ENCODE results near the gene ZDHHC19.
"Not testable (repeated sequence)": the region's sequence is repeated elsewhere in the genome, so short reads cannot be mapped to it uniquely, and the experiment has no call there.

Gene ZDHHC19

DNA sequence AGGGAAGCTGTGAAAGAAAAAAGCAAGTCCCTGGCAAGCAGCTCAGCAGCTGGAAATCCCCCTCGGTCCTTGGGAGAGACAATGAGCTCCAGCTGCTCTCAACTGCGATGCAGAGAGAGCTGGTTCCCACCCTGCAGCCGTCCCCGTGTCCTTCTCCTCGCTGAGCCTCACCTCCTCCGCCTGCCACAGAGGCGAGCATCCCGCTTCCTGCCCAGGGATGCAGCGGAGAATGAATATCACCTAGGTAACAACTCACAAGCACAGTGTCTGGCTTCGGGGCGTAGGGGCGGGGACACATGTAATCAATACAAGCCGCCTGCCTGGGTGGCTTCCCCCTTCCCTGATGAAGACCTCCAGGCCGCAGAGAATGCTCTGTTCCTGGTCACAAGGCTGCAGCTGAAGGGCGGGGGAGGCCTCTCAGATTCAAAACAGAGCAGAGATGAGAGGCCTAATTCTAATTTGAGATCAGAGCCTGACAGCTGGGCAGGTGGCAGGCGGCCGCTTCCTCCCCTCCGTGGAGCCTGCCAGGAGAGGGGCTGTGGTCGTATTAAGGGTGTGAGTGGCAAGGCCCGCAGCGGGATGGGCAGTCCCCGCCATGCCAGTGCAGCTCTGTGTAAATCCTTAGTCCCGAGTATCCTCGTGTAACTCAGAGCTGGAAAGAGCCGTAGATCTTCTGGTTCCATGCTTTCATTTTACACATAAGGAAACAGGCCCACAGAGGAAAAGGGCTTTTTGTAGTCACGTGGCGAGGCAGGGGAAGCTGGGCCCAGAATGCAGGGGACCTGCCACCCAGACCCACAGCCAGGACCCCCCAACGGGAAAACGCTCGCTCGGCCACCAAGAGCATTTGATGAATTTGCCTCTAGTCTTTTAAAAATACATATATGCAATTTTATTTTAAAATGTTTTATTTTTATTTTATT is 24.3 kb downstream of the ZDHHC19 start:
- H3K4me3 ChIP-seq (ENCODE audit: low read length): no peak overlapping the region
- no peak for DNase-seq (ENCODE audit: low read depth, low spot score)

DNA sequence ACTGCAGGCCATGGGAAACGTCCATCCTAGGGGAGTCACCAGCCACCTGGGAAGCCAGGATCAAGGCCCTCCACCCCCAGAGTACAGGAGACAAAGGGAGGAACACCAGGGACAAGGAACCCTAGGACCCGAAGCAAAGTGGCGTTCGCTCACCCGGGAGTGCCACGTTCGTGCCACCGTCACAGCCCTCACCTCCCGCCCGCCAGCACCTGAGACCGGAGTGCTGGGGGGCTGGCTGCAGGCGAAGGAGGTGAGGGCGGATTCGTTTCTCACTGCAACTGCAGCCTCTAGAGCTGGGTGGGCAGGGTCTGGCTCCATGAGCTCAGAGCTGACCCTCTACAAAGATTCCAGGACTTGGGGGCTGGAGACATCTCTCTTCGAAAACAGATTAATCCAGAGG is 26.3 kb downstream of the ZDHHC19 start:
- H3K4me3 ChIP-seq (ENCODE audit: low read length): no peak overlapping the region
- DNase-seq (ENCODE audit: low read depth, low spot score): no peak

- not testable (repeated sequence) for H3K4me3 ChIP-seq (ENCODE audit: low read length); DNase-seq (ENCODE audit: low read depth, low spot score)
Observed at GRCh38 chr3:196184169-196184432, 27.1 kb downstream of the ZDHHC19 start.

DNA sequence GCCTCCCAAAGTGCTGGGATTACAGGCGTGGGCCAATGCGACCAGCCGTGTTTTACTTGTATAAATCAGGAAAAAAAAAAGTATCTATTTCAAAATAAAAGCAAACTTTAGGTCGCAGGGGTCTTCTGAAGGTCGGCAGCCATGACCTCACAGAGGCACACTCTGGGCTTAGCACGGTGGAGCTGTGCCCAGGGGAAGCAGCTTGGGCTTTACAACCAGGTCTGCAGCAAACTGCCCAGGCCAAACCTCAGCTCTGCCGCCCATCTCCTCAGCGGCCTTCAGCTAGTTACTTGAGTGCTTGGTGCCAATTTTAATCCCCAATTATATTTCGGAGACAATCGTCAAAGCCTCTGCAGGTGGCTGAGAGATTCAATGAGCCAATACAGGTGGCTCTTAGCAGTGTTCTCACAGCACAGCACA is 30.1 kb downstream of the ZDHHC19 start:
- DNase-seq (ENCODE audit: low read depth, low spot score): peak; percentile 53

GRCh38 chr3:196180346-196180745 is 30.9 kb downstream of the ZDHHC19 start:
- H3K4me3 ChIP-seq (ENCODE audit: low read length): peak overlapping the region; percentile 42
- DNase-seq (ENCODE audit: low read depth, low spot score): no peak

More for the DNA sequence above, 30.1 kb downstream of the ZDHHC19 start:
- H3K4me3 ChIP-seq (ENCODE audit: low read length): no peak overlapping the region

GRCh38 chr3:196179380-196180308 is 31.6 kb downstream of the ZDHHC19 start:
- DNase-seq (ENCODE audit: low read depth, low spot score): peak; percentile 93
- peak overlapping the region; percentile 42 for H3K4me3 ChIP-seq (ENCODE audit: low read length)

- peak overlapping the region; percentile 42; the same call in 1 of the 2 replicates for H3K4me3 ChIP-seq (ENCODE audit: low read length)
Observed at GRCh38 chr3:196178993-196179379, 32.2 kb downstream of the ZDHHC19 start.

DNA sequence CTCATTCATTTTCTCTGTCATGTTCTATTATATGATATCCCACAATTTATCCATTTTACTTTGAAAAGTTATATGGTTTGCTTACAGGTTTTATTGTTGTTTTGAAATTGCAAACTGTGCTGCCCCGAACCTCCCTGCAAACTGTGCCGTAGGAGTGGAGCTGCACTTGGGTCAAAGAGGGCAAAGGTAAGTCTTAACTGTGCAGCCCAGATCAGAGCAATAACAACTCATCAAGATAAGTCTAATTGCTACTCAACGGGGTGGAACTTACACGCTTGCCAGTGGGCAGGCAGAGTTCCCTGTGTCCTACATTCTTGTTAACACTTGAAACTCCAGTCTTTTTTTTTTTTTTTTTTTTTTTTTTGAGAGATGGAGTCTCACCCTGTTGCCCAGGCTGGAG is 33.2 kb downstream of the ZDHHC19 start:
- DNase-seq (ENCODE audit: low read depth, low spot score): no peak
- H3K4me3 ChIP-seq (ENCODE audit: low read length): no peak overlapping the region

More at GRCh38 chr3:196178993-196179379, 32.2 kb downstream of the ZDHHC19 start:
- DNase-seq (ENCODE audit: low read depth, low spot score): no peak

- H3K4me3 ChIP-seq (ENCODE audit: low read length): no peak overlapping the region
- DNase-seq (ENCODE audit: low read depth, low spot score): no peak
Observed at GRCh38 chr3:196177567-196177966, 33.6 kb downstream of the ZDHHC19 start.

DNA sequence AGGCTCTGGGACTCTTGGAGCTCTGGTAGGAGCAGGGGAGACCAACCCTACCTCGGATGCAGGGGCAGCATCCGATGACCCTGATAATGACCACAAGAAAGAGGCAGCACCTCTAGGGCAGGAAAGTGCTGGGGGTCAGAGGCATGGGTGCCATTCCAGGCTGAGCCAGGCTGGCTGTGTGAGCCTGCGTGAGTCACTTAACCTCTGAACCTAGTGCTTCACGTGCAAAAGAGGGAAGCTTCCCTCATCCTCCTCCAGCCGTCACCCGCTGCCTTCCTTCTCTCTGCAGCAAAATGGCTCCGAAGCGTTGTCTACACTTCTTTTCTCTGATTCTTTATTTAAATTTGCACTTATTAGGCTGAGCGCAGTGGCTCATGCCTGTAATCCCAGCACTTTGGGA is 35.5 kb downstream of the ZDHHC19 start:
- H3K4me3 ChIP-seq (ENCODE audit: low read length): no peak overlapping the region
- no peak for DNase-seq (ENCODE audit: low read depth, low spot score)

DNA sequence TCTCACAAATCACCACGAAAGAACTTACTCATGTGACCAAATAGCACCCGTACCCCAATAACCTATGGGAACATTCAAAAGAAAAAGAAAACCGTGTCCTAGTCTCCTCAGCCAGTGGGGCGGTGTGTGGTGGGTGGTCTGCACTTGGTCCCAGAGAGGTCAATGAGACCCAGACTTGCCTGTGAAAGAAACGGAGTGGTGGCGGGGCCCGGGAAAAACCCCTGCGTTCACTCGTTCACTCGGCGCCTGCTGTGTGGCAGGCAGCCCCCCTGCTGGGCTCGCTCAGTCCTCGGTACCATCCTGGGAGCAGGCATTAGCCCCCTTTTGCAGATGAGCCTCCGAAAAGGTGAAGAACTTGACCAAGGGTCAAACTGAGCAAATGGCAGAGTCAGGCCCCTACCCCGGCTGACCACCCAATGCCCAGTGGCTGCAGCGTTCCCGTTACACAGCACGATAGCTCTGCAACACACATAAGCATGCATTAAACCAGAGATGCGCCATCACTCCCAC is 36.0 kb downstream of the ZDHHC19 start:
- DNase-seq (ENCODE audit: low read depth, low spot score): no peak
- no peak overlapping the region for H3K4me3 ChIP-seq (ENCODE audit: low read length)

DNA sequence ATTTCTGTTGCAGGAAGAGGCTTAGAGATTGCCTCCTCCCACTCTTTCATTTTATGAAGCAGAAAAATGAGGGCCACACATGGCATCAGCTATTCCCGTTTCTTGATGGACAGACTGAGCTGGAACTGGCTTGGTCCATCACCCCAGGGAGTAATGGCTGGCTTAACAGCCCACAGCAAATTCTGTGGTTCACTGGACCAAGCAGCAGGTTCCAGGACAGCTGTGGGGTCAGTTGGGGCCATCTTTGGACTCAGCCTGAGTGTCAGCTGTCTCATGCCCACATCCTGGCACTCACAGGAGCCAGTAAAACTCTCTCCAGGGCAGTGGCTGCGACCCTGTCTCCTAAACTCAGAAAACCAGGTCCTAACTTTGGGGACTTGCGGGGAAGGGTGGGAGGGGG is 36.5 kb downstream of the ZDHHC19 start:
- no peak for DNase-seq (ENCODE audit: low read depth, low spot score)
- H3K4me3 ChIP-seq (ENCODE audit: low read length): no peak overlapping the region

DNA sequence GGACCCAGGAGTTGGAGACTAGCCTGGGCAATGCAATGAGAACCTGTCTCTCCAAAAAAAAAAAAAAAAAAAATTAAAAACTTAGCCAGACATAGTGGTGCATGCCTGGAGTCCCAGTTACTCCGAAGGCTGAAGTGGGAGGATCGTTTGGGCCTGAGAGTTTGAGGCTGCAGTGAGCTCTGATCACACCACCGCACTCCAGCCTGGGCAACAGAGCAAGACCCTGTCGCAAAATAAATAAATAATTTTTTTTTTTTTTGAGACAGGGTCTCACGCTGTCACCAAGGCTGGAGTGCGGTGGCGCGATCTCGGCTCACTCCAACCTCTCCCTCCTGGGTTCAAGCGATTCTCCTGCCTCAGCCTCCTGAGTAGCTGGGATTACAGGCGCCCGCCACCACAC is 40.9 kb downstream of the ZDHHC19 start:
- not testable (repeated sequence) for DNase-seq (ENCODE audit: low read depth, low spot score); H3K4me3 ChIP-seq (ENCODE audit: low read length)

GRCh38 chr3:196169836-196170240 is 41.4 kb downstream of the ZDHHC19 start:
- H3K4me3 ChIP-seq (ENCODE audit: low read length): no peak overlapping the region
- no peak for DNase-seq (ENCODE audit: low read depth, low spot score)

DNA sequence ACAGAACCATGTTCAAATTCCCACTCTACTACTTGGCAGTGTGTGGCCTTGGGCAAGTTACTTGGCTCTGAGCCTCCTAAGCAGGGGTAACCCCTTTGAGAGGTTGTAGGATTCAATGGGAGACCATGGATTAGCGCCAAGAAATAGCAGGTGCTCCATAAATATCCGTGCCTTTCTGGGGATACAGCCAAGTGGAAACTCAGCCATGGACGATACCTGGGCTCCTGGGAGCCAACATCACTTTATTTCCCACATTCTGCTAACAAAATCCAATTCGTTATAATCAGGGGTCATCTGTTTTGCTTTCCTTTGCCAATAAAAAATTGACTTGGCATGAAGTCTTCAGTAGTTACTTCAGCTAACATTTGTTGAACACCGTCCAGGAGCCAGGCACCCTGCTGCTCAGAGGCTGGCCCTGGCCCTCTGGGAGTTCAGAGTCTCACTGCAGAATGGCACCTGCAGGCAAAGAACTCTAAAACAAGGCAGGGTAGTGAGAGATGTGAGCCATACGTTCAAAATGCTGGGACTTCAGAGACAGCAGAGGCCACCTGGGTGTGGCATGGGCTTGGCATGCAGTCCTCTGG is 42.3 kb downstream of the ZDHHC19 start:
- no peak for DNase-seq (ENCODE audit: low read depth, low spot score)
- H3K4me3 ChIP-seq (ENCODE audit: low read length): no peak overlapping the region

DNA sequence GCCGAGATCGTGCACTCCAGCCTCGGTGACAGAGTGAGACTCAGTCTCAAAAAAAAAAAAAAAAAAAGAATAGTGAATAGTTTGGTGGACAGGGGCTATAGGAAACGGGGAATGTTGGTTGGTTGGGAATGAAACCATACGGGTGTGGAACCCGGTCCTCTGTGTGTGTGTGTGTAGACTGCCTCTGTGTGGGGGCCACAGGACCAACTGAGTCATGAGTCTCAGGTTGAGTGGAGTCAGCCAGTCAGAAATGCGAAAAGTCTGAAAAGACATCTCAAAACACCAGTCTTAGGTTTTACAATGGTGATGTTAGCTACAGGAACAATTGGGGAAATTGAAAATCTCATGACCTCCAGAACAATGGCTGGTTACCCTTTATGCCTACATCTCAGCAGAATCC is 44.5 kb downstream of the ZDHHC19 start:
- H3K4me3 ChIP-seq (ENCODE audit: low read length): no peak overlapping the region
- no peak for DNase-seq (ENCODE audit: low read depth, low spot score)

DNA sequence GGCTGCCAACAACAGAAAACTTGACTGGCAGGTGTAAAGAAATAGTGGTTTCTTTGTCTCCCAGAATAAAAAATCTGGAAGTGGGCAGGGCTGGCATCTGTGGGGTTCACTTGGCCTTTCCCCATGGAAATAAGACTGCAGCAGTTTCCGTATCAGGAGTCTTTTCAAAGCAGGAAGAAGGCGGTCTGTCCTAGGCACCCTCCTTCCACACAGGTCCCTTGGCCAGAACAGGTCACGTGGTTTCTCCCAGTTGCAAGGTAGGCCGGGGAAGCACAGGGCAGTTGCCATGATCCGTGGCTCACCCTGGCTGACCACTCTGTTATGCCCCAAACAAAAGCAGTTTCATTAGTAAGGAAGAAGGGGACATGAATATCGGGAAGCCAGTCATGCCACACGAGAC is 45.4 kb downstream of the ZDHHC19 start:
- DNase-seq (ENCODE audit: low read depth, low spot score): no peak
- H3K4me3 ChIP-seq (ENCODE audit: low read length): no peak overlapping the region

DNA sequence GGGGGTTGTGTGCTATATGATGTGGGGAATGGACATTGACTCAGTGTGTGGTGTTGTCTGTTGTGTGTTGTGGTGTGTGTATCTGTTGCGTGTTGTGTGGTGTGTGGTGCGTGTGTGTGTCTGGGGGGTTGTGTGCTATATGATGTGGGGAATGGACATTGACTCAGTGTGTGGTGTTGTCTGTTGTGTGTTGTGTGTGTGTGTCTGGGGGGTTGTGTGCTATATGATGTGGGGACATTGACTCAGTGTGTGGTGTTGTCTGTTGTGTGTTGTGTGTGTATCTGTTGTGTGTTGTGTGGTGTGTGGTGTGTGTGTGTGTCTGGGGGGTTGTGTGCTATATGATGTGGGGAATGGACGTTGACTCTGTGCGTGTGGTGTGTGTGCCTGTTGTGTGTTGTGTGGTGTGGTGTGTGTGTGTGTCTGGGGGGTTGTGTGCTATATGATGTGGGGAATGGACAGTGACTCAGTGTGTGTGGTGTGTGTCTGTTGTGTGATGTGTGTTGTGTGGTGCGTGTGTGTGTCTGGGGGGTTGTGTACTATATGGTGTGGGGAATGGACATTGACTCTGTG is 46.1 kb downstream of the ZDHHC19 start:
- H3K4me3 ChIP-seq (ENCODE audit: low read length); DNase-seq (ENCODE audit: low read depth, low spot score): not testable (repeated sequence)

DNA sequence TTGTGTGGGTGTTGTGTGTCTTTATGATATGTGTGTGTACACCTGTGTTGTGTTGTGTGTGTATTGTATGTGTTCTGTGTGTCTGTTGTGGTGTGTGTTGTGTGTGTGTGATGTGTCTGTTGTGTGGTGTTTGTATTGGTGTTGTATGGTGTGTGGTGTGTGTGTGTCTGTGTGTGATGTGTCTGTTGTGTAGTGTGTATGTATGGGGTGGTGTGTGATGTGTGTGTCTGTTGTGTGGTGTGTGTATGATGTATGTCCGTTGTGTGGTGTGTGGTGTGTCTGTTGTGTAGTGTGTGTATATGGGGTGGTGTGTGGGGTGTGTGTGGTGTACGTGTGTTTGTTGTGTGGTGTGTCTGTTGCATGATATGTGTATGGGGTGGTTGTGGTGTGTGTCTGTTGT is 46.6 kb downstream of the ZDHHC19 start:
- H3K4me3 ChIP-seq (ENCODE audit: low read length): no peak overlapping the region
- DNase-seq (ENCODE audit: low read depth, low spot score): no peak

Measured in Jurkat, Clone E6-1 (cell line).